ENCODE data around the gene SLU7.

The SLU7 gene

DNA sequence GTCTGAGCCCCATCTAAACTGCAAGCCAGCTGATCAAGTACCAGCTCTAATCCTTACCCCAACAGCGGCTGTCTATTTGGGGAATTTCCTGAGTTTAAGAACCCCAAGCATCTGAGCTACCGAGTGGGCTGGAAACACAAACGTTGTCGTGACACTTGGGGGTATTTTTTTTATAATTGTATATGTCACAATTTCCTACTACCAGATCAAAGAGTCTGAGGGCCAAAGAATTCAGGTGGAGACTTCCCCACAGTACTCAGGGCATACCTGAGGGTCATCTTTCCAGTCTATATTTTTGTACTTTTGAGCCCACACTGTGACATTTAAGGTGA is 45.6 kb upstream of the SLU7 start:
- Histone ChIP-seq H3K27ac (ENCODE audit: insufficient read depth in 1 of 2, low read depth in 1 of 2, low read length in 2 of 2, poor library complexity in 1 of 2, severe bottlenecking in 2 of 2) (no peak overlapping the region), H3K4me3 (ENCODE audit: control insufficient read depth in 1 of 7, extremely low read depth in 1 of 7, insufficient read depth in 4 of 7, low read depth in 2 of 7, low read length in 6 of 7) (no peak overlapping the region), H3K9me3 (ENCODE audit: control extremely low read depth in 1 of 5, control insufficient read depth in 4 of 5, insufficient read depth in 2 of 5, low read depth in 1 of 5, low read length in 4 of 5) (peaks cover 0 to 6% (median 0%) of the 10 kb centered on the region in 5 experiments), H3K27me3 (replicated peaks in 2 of 5; ENCODE audit: control insufficient read depth in 4 of 5, insufficient read depth in 5 of 5, low read length in 4 of 5) (no peaks in the 10 kb centered on the region), H3K36me3 (ENCODE audit: control insufficient read depth in 4 of 4, insufficient read depth in 4 of 4, low read length in 3 of 4) (no peaks in the 10 kb centered on the region), H3K4me1 (ENCODE audit: control extremely low read depth in 1 of 4, control insufficient read depth in 4 of 4, insufficient read depth in 4 of 4, low read length in 3 of 4) (peaks cover 20 to 56% (median 46%) of the 10 kb centered on the region in 4 experiments)
- ChIA-PET CTCF (interaction anchor here (0.9 to 5.9 kb wide), 5 partner anchors 10 to 41 kb away, joined by 3 to 115 read pairs (median 3); no protein-coding TSS in a partner anchor), POLR2A (no interaction called here)
- peak in 1 of 3 donors; percentile 26 for DNase-seq
- 43% methylated on average over 1 of the region's 4 CpGs for WGBS (ENCODE audit: insufficient coverage)

- no peak for DNase-seq
- POLR2A ChIA-PET: no interaction called here
- CTCF ChIA-PET: interaction anchor here (0.9 to 5.9 kb wide), 5 partner anchors 10 to 42 kb away, joined by 3 to 115 read pairs (median 3); no protein-coding TSS in a partner anchor
- no peaks in the 10 kb centered on the region for H3K27me3 ChIP-seq (replicated peaks in 2 of 5; ENCODE audit: control insufficient read depth in 4 of 5, insufficient read depth in 5 of 5, low read length in 4 of 5)
- peaks cover 20 to 55% (median 43%) of the 10 kb centered on the region in 4 experiments for H3K4me1 ChIP-seq (ENCODE audit: control extremely low read depth in 1 of 4, control insufficient read depth in 4 of 4, insufficient read depth in 4 of 4, low read length in 3 of 4)
- no peak overlapping the region for H3K27ac ChIP-seq (ENCODE audit: insufficient read depth in 1 of 2, low read depth in 1 of 2, low read length in 2 of 2, poor library complexity in 1 of 2, severe bottlenecking in 2 of 2)
- WGBS (ENCODE audit: insufficient coverage): 69% methylated on average over 4 of the region's 7 CpGs
- H3K9me3 ChIP-seq (ENCODE audit: control extremely low read depth in 1 of 5, control insufficient read depth in 4 of 5, insufficient read depth in 2 of 5, low read depth in 1 of 5, low read length in 4 of 5): peaks cover 0 to 6% (median 0%) of the 10 kb centered on the region in 5 experiments
- no peaks in the 10 kb centered on the region for H3K36me3 ChIP-seq (ENCODE audit: control insufficient read depth in 4 of 4, insufficient read depth in 4 of 4, low read length in 3 of 4)
- H3K4me3 ChIP-seq (ENCODE audit: control insufficient read depth in 1 of 7, extremely low read depth in 1 of 7, insufficient read depth in 4 of 7, low read depth in 2 of 7, low read length in 6 of 7): no peak overlapping the region
Measured at GRCh38 chr5:160463740-160464465, 45.0 kb upstream of the SLU7 start.

GRCh38 chr5:160463227-160463626 is 44.3 kb upstream of the SLU7 start:
- Histone ChIP-seq H3K9me3 (ENCODE audit: control extremely low read depth in 1 of 5, control insufficient read depth in 4 of 5, insufficient read depth in 2 of 5, low read depth in 1 of 5, low read length in 4 of 5) (peaks cover 0 to 6% (median 0%) of the 10 kb centered on the region in 5 experiments), H3K4me1 (ENCODE audit: control extremely low read depth in 1 of 4, control insufficient read depth in 4 of 4, insufficient read depth in 4 of 4, low read length in 3 of 4) (peaks cover 17 to 50% (median 38%) of the 10 kb centered on the region in 4 experiments), H3K27ac (ENCODE audit: insufficient read depth in 1 of 2, low read depth in 1 of 2, low read length in 2 of 2, poor library complexity in 1 of 2, severe bottlenecking in 2 of 2) (no peak overlapping the region)

GRCh38 chr5:160462167-160462566 is 43.3 kb upstream of the SLU7 start:
- ChIA-PET POLR2A (no interaction called here), CTCF (interaction anchor here (6.3 kb wide), 1 partner anchor 21 kb away, joined by 75 read pairs; no protein-coding TSS in a partner anchor)
- H3K4me1 ChIP-seq (ENCODE audit: control extremely low read depth in 1 of 4, control insufficient read depth in 4 of 4, insufficient read depth in 4 of 4, low read length in 3 of 4): peaks cover 14 to 40% (median 30%) of the 10 kb centered on the region in 4 experiments
- peaks cover 0 to 6% (median 0%) of the 10 kb centered on the region in 5 experiments for H3K9me3 ChIP-seq (ENCODE audit: control extremely low read depth in 1 of 5, control insufficient read depth in 4 of 5, insufficient read depth in 2 of 5, low read depth in 1 of 5, low read length in 4 of 5)
- no CpG with 5 or more reads among the region's 2 CpGs for WGBS (ENCODE audit: insufficient coverage)
- DNase-seq: peak in 2 of 3 donors; percentile 58 to 65
- H3K27ac ChIP-seq (ENCODE audit: insufficient read depth in 1 of 2, low read depth in 1 of 2, low read length in 2 of 2, poor library complexity in 1 of 2, severe bottlenecking in 2 of 2): no peak overlapping the region
- H3K27me3 ChIP-seq (replicated peaks in 2 of 5; ENCODE audit: control insufficient read depth in 4 of 5, insufficient read depth in 5 of 5, low read length in 4 of 5): no peaks in the 10 kb centered on the region
- no peak overlapping the region for H3K4me3 ChIP-seq (ENCODE audit: control insufficient read depth in 1 of 7, extremely low read depth in 1 of 7, insufficient read depth in 4 of 7, low read depth in 2 of 7, low read length in 6 of 7)
- H3K36me3 ChIP-seq (ENCODE audit: control insufficient read depth in 4 of 4, insufficient read depth in 4 of 4, low read length in 3 of 4): no peaks in the 10 kb centered on the region

More at GRCh38 chr5:160463227-160463626, 44.3 kb upstream of the SLU7 start:
- ChIA-PET POLR2A (no interaction called here), CTCF (interaction anchor here (1.7 to 5.9 kb wide), 3 partner anchors 23 to 43 kb away, joined by 3 to 115 read pairs (median 5); no protein-coding TSS in a partner anchor)
- no peak for DNase-seq
- Histone ChIP-seq H3K27me3 (replicated peaks in 2 of 5; ENCODE audit: control insufficient read depth in 4 of 5, insufficient read depth in 5 of 5, low read length in 4 of 5) (no peaks in the 10 kb centered on the region), H3K36me3 (ENCODE audit: control insufficient read depth in 4 of 4, insufficient read depth in 4 of 4, low read length in 3 of 4) (no peaks in the 10 kb centered on the region), H3K4me3 (ENCODE audit: control insufficient read depth in 1 of 7, extremely low read depth in 1 of 7, insufficient read depth in 4 of 7, low read depth in 2 of 7, low read length in 6 of 7) (no peak overlapping the region)
- 91% methylated on average over 2 of the region's 4 CpGs for WGBS (ENCODE audit: insufficient coverage)

DNA sequence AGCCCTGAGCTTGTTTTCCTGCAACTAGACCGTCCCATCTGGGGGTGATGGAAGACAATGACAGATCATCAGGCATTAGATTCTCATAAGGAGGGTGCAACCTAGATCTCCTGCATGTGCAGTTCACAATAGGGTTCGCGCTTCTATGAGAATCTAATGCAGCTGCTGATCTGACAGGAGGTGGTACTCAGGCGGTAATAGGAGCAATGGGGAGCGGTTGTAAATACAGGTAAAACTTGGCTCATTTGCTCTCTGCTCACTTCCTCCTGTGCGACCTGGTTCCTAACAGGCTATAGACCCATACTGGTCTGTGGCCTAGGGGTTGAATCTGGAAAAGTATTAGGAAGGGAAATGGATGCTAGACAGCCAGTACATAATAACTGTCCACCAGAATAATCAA is 42.5 kb upstream of the SLU7 start:
- H3K4me1 ChIP-seq (ENCODE audit: control extremely low read depth in 1 of 4, control insufficient read depth in 4 of 4, insufficient read depth in 4 of 4, low read length in 3 of 4): peaks cover 6 to 32% (median 26%) of the 10 kb centered on the region in 4 experiments
- H3K27ac ChIP-seq (ENCODE audit: insufficient read depth in 1 of 2, low read depth in 1 of 2, low read length in 2 of 2, poor library complexity in 1 of 2, severe bottlenecking in 2 of 2): no peak overlapping the region
- no peak overlapping the region for H3K4me3 ChIP-seq (ENCODE audit: control insufficient read depth in 1 of 7, extremely low read depth in 1 of 7, insufficient read depth in 4 of 7, low read depth in 2 of 7, low read length in 6 of 7)
- H3K9me3 ChIP-seq (ENCODE audit: control extremely low read depth in 1 of 5, control insufficient read depth in 4 of 5, insufficient read depth in 2 of 5, low read depth in 1 of 5, low read length in 4 of 5): peaks cover 0 to 6% (median 0%) of the 10 kb centered on the region in 5 experiments
- no peaks in the 10 kb centered on the region for H3K27me3 ChIP-seq (replicated peaks in 2 of 5; ENCODE audit: control insufficient read depth in 4 of 5, insufficient read depth in 5 of 5, low read length in 4 of 5)
- WGBS (ENCODE audit: insufficient coverage): 81% methylated on average over 4 of the region's 6 CpGs
- no peaks in the 10 kb centered on the region for H3K36me3 ChIP-seq (ENCODE audit: control insufficient read depth in 4 of 4, insufficient read depth in 4 of 4, low read length in 3 of 4)
- POLR2A ChIA-PET: no interaction called here
- CTCF ChIA-PET: interaction anchor here (1.3 to 6.3 kb wide), 3 partner anchors 21 to 45 kb away, joined by 3 to 75 read pairs (median 5); no protein-coding TSS in a partner anchor
- DNase-seq: no peak

DNA sequence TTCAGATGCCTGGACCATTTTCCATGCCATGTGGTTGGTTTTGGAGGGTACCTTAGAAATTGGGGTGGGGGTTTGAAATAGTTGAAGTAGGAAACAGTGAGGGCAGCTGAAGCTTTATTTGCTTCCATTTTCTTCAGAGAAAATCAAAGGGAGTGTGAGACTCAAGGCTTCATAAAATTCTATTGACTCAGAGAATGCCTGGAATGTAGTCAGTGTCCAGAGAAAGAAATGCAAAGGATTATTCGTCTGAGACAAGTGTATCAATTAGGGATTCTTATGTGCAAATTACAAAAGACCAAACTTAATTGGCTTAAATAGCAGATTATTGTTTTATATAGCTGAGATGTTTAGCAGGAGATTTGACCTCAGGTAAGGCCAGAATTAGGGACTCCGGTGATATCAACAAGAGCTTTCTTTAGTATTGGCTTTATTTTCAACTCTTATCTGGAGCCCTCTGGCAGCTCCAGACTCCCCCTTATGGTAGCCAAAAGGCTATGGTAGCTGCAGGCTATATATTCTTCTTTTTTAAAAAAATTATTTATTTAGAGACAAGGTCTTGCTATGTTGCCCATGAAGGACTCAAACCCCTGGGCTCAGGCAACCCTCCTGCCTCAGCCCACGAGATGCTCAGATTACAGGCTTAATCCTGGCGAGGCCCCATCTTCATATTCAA is 41.6 kb upstream of the SLU7 start:
- H3K27me3 ChIP-seq (replicated peaks in 2 of 5; ENCODE audit: control insufficient read depth in 4 of 5, insufficient read depth in 5 of 5, low read length in 4 of 5): no peaks in the 10 kb centered on the region
- H3K4me3 ChIP-seq (ENCODE audit: control insufficient read depth in 1 of 7, extremely low read depth in 1 of 7, insufficient read depth in 4 of 7, low read depth in 2 of 7, low read length in 6 of 7): no peak overlapping the region
- CTCF ChIA-PET: interaction anchor here (0.9 to 6.3 kb wide), 6 partner anchors 20 to 48 kb away, joined by 3 to 75 read pairs (median 4); no protein-coding TSS in a partner anchor
- H3K36me3 ChIP-seq (ENCODE audit: control insufficient read depth in 4 of 4, insufficient read depth in 4 of 4, low read length in 3 of 4): no peaks in the 10 kb centered on the region
- peaks cover 6 to 33% (median 26%) of the 10 kb centered on the region in 4 experiments for H3K4me1 ChIP-seq (ENCODE audit: control extremely low read depth in 1 of 4, control insufficient read depth in 4 of 4, insufficient read depth in 4 of 4, low read length in 3 of 4)
- POLR2A ChIA-PET: no interaction called here
- peaks cover 0 to 6% (median 0%) of the 10 kb centered on the region in 5 experiments for H3K9me3 ChIP-seq (ENCODE audit: control extremely low read depth in 1 of 5, control insufficient read depth in 4 of 5, insufficient read depth in 2 of 5, low read depth in 1 of 5, low read length in 4 of 5)
- 100% methylated on average over 3 of the region's 4 CpGs for WGBS (ENCODE audit: insufficient coverage)
- DNase-seq: peak in 1 of 3 donors; percentile 42
- H3K27ac ChIP-seq (ENCODE audit: insufficient read depth in 1 of 2, low read depth in 1 of 2, low read length in 2 of 2, poor library complexity in 1 of 2, severe bottlenecking in 2 of 2): no peak overlapping the region
